HFF-Myc (cell line): ENCODE data around the gene SPATS2L.

Source experiments
- DNase-seq: peaks from one replicate; pipeline ENCODE4 v3.0.0-alpha.2; 2011; ENCODE audit warnings: low read depth; ENCODE audit errors: extremely low read depth
- H3K4me3 ChIP-seq: replicated peaks from 2 replicates; pipeline ENCODE4 v1.5.1; 2011; ENCODE audit warnings: low read depth, mild to moderate bottlenecking, control low read depth, low read length
- TF ChIP-seq, protein P1 (sequence below): IDR thresholded peaks from 2 replicates; pipeline ENCODE4 v1.5.1; 2012; ENCODE audit warnings: mild to moderate bottlenecking, low read depth, low read length, control low read depth; ENCODE audit errors: missing control alignments

SPATS2L gene

DNA sequence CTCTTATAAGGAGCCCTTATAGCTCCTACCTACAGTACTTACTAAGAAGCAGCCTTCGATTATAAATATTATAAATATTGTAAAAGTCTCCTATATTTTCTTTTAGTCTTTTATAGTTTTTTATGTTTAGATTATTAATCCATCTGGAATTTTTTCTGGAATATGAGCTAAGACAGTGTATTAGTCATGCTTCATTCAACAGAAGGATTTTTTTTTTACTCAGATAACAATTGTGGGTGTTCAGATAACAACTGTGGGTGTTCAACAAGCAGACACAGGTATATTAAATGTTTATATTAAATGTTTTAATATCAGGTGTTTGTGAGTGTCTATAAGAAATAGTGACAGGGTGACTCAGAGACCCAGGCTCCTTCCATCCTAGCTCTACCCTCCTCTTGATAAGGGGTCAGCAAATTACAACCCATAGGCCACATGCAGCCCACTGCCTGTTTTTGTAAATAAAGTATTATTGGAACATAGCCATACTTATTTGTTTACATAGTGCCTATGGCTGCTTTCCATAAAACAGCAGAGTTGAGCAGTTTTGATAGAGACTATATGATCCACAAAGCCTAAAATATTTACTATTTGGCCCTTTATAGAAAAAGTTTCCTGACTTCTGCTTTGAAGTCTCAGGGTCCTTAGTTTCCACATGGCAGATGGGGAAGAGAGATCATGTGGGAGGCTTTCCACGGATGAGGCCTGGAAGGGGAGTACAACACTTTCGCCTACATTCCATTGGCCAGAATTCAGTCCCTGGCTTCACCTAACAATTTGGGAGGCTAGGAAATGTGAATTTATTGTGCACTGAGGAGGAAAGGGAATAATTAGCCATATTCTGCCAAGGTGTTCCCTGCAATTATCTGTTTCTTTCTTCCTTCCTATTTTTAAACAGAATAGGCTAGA, 4.3 kb upstream of the SPATS2L start:
- no peak overlapping the region for H3K4me3 ChIP-seq
- TF ChIP-seq, protein P1, sequence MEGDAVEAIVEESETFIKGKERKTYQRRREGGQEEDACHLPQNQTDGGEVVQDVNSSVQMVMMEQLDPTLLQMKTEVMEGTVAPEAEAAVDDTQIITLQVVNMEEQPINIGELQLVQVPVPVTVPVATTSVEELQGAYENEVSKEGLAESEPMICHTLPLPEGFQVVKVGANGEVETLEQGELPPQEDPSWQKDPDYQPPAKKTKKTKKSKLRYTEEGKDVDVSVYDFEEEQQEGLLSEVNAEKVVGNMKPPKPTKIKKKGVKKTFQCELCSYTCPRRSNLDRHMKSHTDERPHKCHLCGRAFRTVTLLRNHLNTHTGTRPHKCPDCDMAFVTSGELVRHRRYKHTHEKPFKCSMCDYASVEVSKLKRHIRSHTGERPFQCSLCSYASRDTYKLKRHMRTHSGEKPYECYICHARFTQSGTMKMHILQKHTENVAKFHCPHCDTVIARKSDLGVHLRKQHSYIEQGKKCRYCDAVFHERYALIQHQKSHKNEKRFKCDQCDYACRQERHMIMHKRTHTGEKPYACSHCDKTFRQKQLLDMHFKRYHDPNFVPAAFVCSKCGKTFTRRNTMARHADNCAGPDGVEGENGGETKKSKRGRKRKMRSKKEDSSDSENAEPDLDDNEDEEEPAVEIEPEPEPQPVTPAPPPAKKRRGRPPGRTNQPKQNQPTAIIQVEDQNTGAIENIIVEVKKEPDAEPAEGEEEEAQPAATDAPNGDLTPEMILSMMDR = no peak
- no peak for DNase-seq

DNA sequence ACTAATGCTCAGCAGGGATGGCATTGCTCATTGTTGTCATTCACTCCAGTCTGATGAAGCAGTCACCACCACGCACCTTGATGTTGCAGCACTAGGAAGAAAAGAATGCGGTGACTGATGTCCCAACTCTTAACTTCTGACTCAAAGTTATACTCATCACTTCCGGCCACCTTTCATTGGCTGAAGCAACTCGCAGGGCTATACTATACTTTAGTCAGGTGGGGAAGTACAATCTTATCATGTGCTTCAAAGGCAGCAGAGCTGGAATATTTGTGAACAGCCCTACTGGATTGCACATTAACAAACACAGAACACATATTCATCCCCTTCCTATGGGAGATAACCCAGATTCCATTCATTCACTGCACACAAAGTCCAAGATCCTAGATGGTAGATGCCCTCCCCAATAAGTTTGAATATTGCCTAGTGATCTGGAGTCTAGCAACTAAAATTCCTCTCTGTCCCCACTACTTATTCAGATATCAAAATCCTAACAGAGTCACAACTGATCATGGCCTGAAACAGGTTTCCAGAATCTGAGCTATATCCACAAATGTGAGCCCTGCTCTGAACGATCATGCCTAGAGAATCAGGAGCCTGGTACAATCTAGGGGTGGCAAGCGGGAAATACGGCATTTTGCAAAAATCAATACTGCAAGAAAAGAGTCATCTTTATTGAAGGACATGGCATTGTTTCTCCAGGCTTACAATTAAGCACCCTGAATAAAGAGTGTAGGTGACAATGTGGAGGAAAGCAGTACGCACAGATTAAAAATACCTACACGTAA, 3.4 kb upstream of the SPATS2L start:
- H3K4me3 ChIP-seq = no peak overlapping the region
- no peak for DNase-seq

DNA sequence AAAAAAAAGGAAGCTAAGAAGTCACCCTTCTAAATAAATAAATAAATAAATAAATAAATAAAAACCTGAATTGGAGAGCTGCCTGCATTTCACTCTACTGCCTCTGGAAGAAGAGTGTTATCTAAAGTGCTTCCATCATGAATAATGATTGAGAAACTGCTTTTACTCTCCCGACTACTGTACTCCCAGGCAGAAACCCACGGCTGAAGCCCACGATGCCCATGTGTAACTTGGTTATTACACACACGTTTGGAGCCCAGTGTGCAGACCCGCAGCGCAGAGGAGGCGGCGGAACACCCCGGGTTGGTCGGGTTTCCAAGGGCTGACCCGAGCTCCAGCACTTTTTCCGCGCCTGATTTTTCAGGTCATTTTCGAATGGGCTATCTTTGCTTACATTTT, 697 bp upstream of the SPATS2L start:
- TF ChIP-seq, protein P1 = no peak
- DNase-seq = no peak

More for the DNA sequence above, 3.4 kb upstream of the SPATS2L start:
- TF ChIP-seq, protein P1 = no peak

DNA sequence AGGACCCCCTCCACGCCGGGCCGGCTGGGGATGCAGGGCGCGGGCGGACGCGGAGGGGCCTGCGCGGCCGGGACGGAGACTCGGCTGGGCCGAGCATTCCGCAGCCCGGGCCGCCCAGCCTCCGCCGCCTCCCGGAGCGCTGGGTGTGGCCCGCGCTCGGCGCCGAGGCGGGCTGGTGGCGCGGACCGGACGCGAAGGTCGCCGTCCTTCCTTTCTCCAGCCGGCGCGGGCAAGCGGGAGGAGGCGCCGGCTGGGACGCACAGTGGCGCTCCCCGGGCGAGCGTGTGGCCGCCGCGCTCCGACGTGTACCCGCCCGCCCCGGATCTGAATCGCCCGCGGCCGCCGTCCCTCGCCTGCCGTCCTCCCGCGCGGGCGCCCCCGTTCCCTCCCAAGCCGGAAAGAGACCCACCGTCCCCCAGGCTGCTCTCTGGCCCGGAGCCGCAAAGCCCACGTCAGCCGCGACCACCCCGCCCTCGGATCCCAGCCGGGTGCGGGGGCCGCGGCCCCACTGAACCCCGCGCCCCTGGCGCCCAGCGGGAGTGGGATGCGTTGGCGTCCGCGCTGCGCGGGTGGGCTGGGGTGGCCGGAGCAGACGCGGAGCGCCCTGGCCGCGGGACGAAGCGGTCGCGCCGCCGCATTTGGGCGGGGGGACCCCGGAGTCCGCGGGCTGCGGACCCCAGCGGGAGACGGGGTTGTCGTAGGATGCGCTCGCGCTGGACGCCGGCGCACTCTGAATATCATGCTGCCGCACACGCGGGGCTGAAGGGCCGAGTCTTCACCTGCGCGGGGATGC, 634 bp downstream of the SPATS2L start:
- peak overlapping the region; percentile 71 for H3K4me3 ChIP-seq
- no peak for DNase-seq
- TF ChIP-seq, protein P1 = no peak

More for the DNA sequence above, 697 bp upstream of the SPATS2L start:
- peak overlapping the region; percentile 71 for H3K4me3 ChIP-seq

DNA sequence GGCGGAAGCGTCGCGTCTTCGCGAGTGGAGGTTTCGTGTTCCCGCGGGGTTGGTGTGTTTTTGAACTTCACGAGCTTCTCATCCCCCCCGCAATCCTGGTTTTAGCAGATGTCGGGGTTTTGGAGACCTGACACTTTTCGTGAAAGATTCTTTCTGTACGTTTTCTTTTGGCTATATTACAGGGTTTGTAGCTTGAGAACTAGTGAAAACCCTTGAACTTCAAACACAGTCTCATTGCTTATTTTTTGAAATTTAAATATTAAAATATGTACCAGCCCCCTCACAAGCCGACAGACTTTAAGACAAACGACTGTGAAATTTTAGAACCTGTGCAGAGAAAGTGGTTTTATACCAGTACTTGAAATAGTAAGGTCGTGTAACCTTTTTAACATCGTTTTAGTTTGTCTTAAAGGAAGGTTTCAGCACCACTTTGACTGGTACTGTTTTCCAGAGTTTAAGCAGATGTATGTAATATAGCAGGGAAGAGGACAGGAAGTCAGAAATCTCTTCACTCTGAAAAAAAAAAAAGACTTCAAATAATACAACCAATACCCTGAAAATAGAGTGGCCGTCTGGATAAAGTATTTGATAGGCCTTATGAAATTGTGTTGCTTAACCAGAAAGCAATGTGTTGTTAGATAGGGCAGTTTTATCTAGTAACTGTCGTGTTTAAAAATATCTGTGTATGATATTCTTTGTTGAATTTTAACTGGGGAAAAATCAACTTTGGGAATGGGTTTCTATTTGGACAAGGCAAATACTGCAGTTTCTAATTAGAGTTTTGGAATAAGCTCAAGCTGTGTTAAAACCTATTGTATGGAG, 1.4 kb downstream of the SPATS2L start:
- no peak for DNase-seq

More for the DNA sequence above, 1.4 kb downstream of the SPATS2L start:
- peak overlapping the region; percentile 71 for H3K4me3 ChIP-seq
- TF ChIP-seq, protein P1 = no peak
